Measurements from ENCODE around the gene CCDC126. TPM values are rescaled to one million over a fixed set of nuclear protein-coding genes. Genes with fewer than 3 reads are reported as not detected.

CCDC126 gene
- polyA plus RNA-seq, 3 donors: 3.5 to 20.1 (median 17.4) TPM

GRCh38 chr7:23618241-23618640 is 21.1 kb downstream of the CCDC126 start:
- Histone ChIP-seq H3K4me2 (replicated peaks; ENCODE audit: extremely low read depth, low read length, poor library complexity, severe bottlenecking) (no peak overlapping the region), H3K27me3 (ENCODE audit: control insufficient read depth in 2 of 2, insufficient read depth in 2 of 2, low read length in 2 of 2) (no peaks in the 10 kb centered on the region), H2AFZ (ENCODE audit: insufficient read depth, low read depth, low read length, poor library complexity, severe bottlenecking) (no peak overlapping the region), H3K9ac (ENCODE audit: insufficient read depth, low read length, poor library complexity, severe bottlenecking) (no peak overlapping the region), H3K36me3 (replicated peaks in 1 of 2; ENCODE audit: control insufficient read depth in 1 of 2, insufficient read depth in 2 of 2, low read length in 2 of 2) (peaks cover 0 to 30% of the 10 kb centered on the region in 2 donors), H3K79me2 (ENCODE audit: insufficient read depth, low read length) (no peaks in the 10 kb centered on the region), H3K4me3 (replicated peaks in 1 of 3; ENCODE audit: low read depth in 2 of 3, low read length in 3 of 3) (no peak overlapping the region), H3K9me3 (replicated peaks in 1 of 2; ENCODE audit: control insufficient read depth in 1 of 2, insufficient read depth in 1 of 2, low read length in 2 of 2) (peaks cover 23 to 32% of the 10 kb centered on the region in 2 donors), H3K27ac (ENCODE audit: low read depth in 1 of 2, low read length in 2 of 2) (no peak overlapping the region), H4K20me1 (ENCODE audit: insufficient read depth, low read length) (no peaks in the 10 kb centered on the region), H3K4me1 (ENCODE audit: control insufficient read depth in 1 of 2, insufficient read depth in 2 of 2, low read length in 2 of 2) (no peaks in the 10 kb centered on the region)
- Mint-ChIP-seq H3K4me1 (peaks cover 6% of the 10 kb centered on the region), H3K9me3 (peaks cover 19 to 37% (median 31%) of the 10 kb centered on the region in 7 donors), H3K36me3 (peaks cover 37 to 47% of the 10 kb centered on the region in 2 donors), H3K27me3 (ENCODE audit: low read depth in 3 of 3) (peaks cover 0 to 4% (median 0%) of the 10 kb centered on the region in 3 donors), H3K27ac (no peak overlapping the region), H3K4me3 (no peak overlapping the region)
- DNase-seq: no peak
- intact Hi-C loops (cut with micrococcal nuclease): no loop called here
- no peak for TF ChIP-seq CTCF (IDR thresholded peaks at IDR 0.05)
- WGBS (ENCODE audit: insufficient coverage): 100% methylated on average over 1 of the region's 3 CpGs

GRCh38 chr7:23619141-23619540 is 22.0 kb downstream of the CCDC126 start:
- no peak overlapping the region for H3K27ac ChIP-seq (ENCODE audit: low read depth in 1 of 2, low read length in 2 of 2)
- no peak overlapping the region for H3K9ac ChIP-seq (ENCODE audit: insufficient read depth, low read length, poor library complexity, severe bottlenecking)
- H3K4me2 ChIP-seq (replicated peaks; ENCODE audit: extremely low read depth, low read length, poor library complexity, severe bottlenecking): no peak overlapping the region
- H2AFZ ChIP-seq (ENCODE audit: insufficient read depth, low read depth, low read length, poor library complexity, severe bottlenecking): no peak overlapping the region
- peaks cover 35 to 42% of the 10 kb centered on the region in 2 donors for H3K36me3 Mint-ChIP-seq
- peaks cover 0 to 4% (median 0%) of the 10 kb centered on the region in 3 donors for H3K27me3 Mint-ChIP-seq (ENCODE audit: low read depth in 3 of 3)
- no peak for TF ChIP-seq CTCF (IDR thresholded peaks at IDR 0.05)
- peaks cover 19 to 35% (median 31%) of the 10 kb centered on the region in 7 donors for H3K9me3 Mint-ChIP-seq
- H4K20me1 ChIP-seq (ENCODE audit: insufficient read depth, low read length): no peaks in the 10 kb centered on the region
- H3K9me3 ChIP-seq (replicated peaks in 1 of 2; ENCODE audit: control insufficient read depth in 1 of 2, insufficient read depth in 1 of 2, low read length in 2 of 2): peaks cover 23 to 32% of the 10 kb centered on the region in 2 donors
- peaks cover 6% of the 10 kb centered on the region for H3K4me1 Mint-ChIP-seq
- H3K4me3 ChIP-seq (replicated peaks in 1 of 3; ENCODE audit: low read depth in 2 of 3, low read length in 3 of 3): no peak overlapping the region
- intact Hi-C loops (cut with micrococcal nuclease): no loop called here
- no peak overlapping the region for H3K4me3 Mint-ChIP-seq
- peaks cover 0 to 21% of the 10 kb centered on the region in 2 donors for H3K36me3 ChIP-seq (replicated peaks in 1 of 2; ENCODE audit: control insufficient read depth in 1 of 2, insufficient read depth in 2 of 2, low read length in 2 of 2)
- H3K27me3 ChIP-seq (ENCODE audit: control insufficient read depth in 2 of 2, insufficient read depth in 2 of 2, low read length in 2 of 2): no peaks in the 10 kb centered on the region
- H3K79me2 ChIP-seq (ENCODE audit: insufficient read depth, low read length): no peaks in the 10 kb centered on the region
- no peak overlapping the region for H3K27ac Mint-ChIP-seq
- WGBS (ENCODE audit: insufficient coverage): 100% methylated on average over 1 of the region's 4 CpGs
- no peaks in the 10 kb centered on the region for H3K4me1 ChIP-seq (ENCODE audit: control insufficient read depth in 1 of 2, insufficient read depth in 2 of 2, low read length in 2 of 2)
- DNase-seq: no peak
